NCI-H2107 treated with DMSO at 0.1 percent for 48 hours (cell line): ENCODE data around the gene ZDHHC24.
A peak's percentile ranks its signal among the peaks of the same experiment; 100 is the strongest.
"Not testable (repeated sequence)": the region's sequence is repeated elsewhere in the genome, so short reads cannot be mapped to it uniquely, and the experiment has no call there.

Experiments used
- DNase-seq: peaks from one replicate; lab custom pipeline; 2025; ENCODE audit not compliant: unreplicated experiment; lab: John Stamatoyannopoulos, UW

ZDHHC24 gene

DNA sequence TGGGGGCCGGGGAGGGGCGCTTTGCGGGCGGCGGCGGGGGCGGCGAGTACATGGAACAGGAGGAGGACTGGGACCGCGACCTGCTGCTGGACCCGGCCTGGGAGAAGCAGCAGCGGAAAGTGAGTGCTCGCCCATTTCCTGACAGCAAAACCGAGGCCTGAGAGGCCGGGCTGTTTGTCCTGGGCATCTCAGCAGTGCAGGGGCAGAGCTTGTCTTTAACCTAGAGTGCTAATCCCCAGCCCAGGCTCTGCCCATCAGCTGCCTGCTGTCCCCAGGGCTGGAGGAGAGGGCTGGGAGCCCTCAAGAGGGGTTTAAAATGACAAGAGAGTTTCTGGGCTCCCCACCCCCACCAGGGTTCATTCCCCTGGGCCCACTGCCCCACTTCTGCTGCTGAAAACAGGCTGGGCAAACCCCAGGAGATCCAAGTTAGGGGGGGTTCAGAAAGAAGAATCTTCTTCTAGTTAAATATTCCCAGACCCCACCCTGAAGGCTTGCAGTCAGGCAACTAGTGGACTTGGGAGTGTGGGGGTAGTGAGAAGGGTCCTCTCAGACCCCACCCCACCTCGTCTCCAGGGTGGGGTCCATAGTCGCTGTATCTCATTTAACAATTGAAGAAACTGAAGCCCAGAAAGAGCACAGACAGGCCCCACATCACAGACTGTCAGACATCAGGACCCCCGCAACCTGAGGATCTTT is 1.3 kb upstream of the ZDHHC24 start:
- DNase-seq, result no peak

DNA sequence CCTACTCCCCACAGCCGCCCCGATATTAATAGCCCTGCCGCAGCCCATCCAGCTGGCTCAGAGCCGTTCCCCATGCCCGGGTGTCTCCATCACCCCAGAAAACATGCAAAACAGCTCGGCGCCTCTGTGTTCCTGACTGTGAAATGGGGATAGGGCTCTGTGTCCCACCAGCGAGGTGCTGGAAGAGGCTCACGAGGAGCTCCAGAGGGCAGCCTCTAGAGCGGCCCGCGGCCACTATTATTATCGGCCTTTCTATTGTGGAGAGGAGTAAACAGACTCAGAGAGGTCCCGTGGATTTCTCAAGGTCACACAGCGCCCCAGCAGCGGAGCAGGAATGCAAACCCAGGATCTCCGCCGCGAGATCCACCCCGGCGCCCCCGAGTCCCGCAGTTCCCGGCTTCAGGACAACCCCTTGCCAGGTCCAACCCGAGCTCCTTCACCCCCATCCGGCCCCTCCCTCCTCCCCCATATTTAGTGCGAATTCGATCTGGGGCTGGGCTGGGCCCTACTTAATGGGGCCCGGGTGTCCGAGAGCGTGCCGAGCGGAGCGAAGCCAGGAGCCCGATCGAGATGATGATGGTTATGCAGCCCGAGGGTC is 619 bp upstream of the ZDHHC24 start, which contains the start of gene ACTN3:
TSS of gene ACTN3 (plus strand) at position 536 of the 598 bp plus-strand sequence. CDS start at position 571, 35 bp downstream.
- DNase-seq, result no peak

DNA sequence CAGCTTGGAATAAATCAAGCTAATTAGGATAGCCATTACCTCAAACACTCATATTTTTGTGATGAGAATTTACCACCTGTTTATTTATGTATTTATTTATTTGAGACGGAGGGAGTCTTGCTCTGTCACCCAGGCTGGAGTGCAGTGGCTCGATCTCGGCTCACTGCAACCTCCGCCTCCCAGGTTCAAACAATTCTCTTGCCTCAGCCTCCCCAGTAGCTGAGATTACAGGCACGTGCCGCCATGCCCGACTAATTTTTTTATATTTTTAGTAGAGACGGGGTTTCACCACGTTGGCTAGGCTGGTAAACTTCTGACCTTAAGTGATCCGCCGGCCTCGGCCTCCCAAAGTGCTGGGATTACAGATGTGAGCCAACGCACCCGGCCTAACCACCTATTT is 896 bp downstream of the ZDHHC24 start:
- DNase-seq, result not testable (repeated sequence)

DNA sequence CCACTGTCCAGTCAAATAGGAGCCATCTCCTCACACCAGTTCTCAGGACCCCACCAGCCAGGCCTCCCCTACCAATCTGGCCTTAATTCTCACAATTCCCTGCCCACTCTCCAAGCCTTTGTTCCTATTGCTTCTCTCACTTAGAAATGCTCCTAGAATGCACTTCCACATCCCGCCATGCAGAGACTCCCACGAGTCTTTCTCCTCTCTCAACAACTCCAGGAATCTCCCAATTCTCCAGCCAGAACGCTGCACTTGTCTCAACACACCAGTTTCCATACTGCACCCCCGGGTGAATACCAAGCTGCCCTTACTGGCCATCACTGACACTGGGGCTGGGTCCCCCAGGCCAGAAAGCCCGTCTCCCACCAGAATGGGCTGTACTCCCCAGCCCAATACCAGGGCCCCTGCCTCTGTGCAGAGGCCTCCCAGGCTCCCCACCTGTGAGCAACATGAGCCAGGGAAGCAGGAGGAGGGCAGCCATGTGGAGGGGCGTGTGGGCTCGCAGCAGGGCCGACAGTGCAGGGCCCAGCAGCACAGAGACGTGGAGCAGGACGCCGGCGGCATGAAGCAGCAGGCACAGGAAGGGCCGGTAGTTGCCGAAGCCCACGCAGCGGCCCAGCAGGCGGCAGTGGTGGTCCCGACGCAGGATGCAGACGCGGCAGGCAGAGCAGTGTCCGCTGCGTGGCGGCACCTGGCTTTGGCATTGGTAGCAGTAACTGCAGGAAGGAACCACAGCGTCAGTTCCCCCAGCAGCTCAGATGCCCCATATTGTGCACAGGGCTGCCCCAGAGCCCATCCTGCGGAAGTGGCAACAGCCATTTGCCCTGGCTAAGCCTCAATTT is 2.4 kb downstream of the ZDHHC24 start:
- DNase-seq, result no peak

DNA sequence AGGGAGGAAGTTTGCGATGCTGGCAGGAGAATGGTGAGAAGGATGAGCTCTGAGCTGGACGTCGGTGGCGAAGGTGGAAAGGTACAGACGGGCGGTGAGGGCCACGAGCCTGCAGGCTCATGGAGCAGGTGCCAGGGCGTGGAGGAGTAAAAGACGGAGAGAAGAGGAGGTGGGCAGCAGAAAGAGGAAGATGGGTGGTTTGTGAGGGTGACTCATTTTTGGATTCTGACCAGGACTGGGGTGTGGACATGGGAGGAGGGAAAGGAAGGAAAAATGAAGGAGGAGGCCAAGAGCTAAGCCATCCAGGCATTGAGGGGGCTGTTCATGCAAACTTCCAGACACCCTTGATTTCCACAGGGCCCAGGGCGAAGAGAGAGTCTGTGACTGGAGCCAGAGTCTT is 3.5 kb downstream of the ZDHHC24 start:
- no peak for DNase-seq

DNA sequence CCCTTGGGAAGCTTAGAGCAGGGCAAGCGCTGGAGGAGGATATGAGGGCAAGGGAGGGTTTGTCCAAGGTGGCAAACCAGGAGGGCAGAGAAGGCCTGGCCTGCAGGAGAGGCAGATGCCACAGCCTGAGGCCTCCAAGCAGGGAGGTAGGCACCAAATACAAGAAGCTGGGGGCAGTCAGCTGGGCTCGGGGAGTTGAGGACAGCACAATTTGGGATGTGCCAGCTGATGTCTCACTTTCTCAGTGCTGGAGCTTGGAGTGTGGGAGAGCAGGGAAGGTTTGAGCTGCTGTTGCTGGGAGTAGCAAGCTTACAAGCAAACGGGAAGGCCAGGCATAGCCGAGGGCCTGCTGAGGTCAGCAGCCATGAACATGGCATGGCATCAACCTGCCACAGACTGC is 4.0 kb downstream of the ZDHHC24 start:
- DNase-seq, result no peak

DNA sequence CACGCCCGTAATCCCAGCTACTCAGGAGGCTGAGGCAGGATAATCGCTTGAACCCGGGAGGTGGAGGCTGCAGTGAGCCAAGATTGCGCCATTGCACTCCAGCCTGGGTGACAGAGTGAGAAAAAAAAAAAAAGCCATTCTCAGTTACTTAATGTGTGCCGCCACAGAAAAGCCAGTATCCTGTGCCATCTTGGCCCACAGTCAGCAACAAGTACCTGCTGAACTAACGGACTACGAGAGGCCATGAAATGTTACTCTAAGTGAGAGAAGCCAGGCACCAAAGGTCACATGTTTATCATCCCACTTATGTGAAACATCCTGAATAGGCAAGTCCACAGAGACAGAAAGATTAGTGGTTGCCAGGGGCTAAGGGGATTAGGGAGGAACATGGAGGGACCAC is 5.2 kb downstream of the ZDHHC24 start:
- not testable (repeated sequence) for DNase-seq

DNA sequence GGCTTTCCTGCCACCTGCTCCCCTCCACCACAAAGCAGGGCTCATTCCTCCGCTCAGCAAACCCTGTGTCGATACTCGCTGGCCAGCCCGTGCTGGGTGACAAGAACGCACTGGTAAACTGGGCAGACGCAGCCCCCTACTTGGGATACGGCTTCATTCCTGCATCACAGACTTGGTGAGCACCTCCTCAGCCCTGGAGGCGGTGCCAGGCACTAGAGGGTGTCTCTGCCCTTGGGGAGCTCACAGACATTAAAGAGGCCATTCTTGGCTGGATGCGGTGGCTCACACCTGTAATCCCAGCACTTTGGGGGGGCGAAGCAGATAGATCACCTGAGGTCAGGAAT is 6.0 kb downstream of the ZDHHC24 start:
- DNase-seq, result no peak

DNA sequence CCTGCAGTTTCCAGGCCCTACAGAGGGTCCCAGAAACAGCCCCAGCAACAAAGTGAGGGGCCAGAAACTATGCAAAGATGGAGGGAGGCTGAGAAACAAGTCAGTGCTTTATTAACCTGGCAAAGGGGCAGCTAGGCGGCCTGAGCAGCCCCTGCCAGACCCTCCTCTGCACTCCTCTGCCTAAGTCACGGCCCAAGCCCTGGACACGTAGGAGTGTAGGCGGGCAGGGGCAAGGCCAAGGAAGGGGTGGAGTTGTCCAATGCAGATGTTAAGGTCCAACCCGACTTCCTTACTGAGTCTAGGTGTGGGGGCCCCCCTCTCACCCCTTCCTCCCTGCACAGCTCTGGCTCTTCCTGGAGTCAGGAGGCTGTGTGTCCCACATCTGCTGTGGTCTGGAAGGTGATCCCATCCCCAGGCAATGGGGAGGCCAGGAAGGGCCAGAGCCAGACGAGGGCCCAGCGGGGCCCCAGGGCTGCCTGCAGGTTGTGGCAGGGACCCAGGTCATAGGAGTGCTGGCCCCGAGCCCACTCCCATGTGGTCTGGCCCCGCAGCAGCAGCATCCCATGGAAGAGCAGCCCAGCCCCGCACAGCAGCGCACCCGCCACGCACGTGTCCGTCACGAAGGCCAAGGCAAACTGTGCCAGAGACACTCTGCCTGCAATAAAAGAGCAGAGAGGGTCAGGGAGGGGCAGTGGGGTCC is 6.5 kb downstream of the ZDHHC24 start:
- DNase-seq, result no peak

DNA sequence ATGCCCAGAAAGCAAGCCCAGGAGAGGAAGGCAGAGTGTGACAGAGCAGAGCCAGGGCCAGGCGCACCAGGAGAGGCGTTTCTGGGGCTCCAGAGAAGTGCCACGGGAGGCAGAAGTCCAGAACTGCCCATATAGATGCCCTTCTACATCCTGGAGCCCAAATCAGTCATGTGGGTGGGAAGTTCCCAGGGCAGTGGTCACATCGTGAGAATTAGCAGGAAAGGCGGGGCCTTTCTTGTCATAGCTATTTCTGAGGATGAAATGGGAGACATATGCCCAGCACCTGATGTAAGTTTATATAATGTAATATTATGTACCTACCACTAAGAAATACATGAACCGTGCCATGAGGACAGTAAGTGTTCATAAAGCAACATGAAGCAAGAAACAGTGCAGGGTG is 13.1 kb downstream of the ZDHHC24 start:
- no peak for DNase-seq

DNA sequence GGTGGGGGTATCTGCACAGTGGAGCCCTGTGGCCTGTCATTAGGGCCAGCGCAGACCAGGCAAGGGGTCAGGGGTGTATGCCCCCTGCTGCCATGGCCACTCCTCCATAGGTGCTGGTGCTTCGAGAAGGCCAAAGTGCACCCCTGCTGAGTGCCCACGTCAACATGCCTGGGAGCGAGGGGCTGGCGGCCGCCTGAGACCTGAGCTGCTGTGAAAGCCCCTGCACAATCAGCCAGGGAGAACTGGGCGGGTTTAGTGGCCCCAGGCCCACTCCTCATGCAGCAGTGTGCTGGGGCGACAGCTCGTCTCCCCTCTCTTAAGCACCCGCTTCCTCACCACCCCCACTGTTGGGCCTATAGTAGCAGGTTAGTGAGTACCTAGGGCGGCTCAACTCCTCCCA is 14.0 kb downstream of the ZDHHC24 start:
- no peak for DNase-seq

DNA sequence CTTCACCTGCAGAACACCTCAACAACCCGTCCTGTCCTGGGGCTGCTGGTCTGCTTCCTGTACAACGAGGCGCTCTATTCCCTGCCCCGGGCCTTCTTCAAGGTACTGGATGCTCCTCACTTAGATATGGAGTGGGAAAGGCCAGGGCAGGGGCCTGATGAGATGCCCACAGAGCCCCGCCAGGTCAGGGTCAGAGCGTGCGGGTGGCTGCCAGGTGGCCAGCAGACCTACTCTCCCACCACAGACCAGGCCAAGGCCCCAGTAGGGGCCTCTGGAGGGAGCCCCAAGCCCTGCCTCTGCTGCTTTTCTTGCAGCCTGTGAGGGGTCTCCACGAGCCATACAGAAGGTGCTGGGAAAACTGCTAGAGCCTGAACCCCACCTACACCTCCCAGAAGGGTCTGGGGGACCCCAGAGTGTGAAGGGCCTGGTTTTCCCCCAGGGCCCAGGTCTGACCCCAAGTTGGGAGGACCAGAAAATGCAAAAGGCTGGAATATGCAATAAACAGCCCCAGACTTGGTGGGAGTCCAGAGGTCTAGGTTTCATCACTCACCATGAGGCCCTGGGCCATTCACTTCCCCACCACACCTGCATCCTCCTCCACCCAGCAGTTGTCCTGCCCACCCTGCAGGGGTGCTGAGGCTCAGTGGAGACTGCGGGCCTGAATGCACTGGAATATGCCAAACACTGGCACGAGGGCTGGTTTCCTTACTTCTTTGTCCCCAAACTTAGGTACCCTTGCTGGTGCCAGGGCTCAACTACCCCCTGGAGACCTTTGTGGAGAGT is 14.7 kb downstream of the ZDHHC24 start:
- DNase-seq, result no peak

DNA sequence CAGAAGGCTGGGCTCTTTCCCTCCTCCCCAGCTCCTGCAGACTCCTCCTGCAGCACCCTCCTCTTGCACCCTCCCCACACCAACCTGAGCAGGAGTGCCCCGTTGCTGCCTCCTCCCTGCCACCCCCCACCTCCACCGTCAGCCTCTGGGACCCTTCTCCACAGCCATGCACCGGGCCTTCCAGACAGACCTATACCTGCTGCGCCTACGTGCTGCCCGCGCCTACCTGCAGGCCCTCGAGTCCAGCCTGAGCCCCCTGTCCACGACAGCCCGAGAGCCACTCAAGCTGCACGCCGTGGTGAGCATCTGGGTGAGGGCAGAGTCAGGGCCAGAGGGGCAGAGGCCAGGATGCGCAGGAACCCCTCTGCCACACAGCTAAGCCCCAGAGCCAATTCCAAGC is 16.2 kb downstream of the ZDHHC24 start:
- DNase-seq, result no peak

DNA sequence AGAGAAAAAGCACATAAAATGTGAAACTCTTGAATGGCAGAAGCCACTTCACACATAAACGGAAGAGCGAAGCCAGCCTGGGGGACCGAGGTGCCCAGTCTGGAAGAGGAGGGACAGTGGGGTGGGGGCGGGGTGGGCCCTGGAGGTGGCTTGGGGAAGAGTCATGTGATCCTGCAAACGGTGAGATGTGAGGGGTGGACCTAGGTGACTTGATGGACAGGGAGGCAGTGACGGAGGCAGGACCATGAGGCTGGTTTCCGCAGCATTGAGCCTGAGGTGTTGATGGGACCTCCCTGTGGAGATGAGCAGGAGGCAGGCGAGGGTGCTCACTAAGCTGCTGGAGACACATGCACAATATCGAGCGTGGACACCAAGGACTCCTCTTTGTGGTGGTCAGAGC is 16.8 kb downstream of the ZDHHC24 start:
- no peak for DNase-seq

DNA sequence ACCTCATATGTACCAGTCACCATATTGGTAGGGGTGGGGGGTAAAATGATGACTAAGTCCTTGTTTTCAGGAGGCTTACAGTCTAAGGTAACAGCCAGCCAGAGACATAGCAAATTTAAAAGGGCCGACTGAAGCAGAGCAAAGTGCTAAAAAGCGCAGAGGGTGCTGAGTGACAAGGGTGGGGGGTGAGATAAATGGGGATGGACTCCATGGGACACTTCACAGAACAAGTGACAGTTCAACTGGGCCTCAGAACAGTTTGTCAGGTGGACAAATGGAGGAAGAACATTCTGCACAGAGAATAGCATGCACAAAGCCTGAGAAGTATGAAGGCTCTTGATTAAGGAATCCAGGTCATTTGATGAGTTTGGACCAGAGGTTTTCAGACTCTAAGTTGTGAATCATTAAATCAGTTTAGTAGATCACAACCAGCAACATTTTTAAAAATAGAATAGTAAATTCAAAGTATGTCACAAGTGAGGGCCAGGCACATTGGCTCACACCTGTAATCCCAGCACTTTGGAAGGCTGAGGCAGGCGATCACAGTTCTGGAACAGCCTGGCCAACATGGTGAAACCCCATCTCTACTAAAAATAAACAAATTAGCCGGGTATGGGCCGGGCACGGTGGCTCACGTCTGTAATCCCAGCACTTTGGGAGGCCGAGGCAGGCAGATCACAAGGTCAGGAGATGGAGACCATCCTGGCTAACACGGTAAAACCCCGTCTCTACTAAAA is 21.4 kb downstream of the ZDHHC24 start:
- DNase-seq, result no peak

DNA sequence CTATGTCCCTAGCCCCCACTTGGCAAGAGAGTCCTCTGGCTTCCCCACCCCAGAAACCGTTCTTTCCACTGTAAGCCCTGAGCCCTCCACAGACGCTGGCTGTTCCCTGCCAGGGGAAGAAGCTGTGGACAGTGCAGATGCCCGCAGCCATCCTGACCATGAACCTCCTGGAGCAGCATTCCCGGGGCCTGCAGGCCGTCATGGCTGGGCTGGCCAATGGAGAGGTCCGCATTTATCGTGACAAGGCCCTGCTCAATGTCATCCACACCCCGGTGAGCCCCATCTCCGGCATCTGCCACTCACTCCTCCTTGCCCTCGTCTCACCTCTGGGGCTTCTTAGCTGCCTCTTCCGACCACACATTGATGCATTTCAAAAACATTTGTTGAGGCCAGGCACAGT is 22.2 kb downstream of the ZDHHC24 start:
- no peak for DNase-seq

DNA sequence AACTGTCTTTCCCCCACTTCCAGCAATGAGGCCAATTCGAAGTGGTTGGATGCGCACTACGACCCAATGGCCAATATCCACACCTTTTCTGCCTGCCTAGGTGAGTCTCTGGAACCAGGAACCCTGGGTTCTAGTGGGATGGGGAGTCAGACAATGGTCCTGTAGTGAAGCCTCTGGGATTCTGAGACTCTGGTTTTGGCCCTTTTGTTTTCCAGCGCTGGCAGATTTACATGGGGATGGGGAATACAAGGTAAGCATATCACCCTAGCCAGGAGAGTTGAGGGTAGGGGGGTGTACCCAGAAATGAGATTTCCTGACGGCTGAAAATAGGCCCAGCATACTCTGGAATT is 34.9 kb downstream of the ZDHHC24 start:
- no peak for DNase-seq

DNA sequence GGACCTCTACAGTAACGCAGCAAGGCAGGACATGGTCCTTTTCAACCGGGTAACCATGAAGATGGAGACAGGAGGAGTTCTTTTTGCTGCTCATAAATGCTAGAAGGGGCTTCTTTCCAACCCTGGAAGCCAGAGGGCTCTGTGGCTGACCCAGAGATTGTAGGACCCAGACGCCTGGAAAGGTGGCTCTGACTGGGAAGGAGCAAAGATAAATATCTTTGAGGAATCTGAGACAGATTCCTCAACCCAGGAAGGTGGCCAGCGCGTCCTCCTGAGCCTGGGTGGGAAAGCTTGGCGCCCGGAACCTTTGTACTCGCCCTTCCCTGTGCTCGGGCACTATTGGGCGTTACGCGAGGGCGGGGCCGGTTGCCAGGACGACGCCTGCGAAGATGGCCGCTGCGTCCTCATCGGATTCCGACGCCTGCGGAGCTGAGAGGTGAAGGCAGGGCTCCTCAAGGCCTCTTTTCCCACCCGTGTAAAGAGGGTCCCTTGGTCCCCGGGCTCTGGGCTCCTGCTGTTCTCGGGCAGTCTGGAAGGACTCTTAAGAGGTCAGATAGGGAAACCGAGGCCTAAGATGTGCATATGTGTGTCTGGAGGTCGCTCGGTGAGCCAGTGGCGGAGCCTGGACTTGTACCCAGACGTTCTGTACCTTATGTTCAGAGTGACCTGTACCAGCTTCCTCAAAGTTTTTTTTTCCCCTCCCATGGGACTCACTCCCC is 35.4 kb downstream of the ZDHHC24 start, which contains the start of gene BBS1:
TSS of gene BBS1 (plus strand) at position 365 of the 719 bp plus-strand sequence. CDS start at position 390, 25 bp downstream.
- peak; percentile 37 for DNase-seq

DNA sequence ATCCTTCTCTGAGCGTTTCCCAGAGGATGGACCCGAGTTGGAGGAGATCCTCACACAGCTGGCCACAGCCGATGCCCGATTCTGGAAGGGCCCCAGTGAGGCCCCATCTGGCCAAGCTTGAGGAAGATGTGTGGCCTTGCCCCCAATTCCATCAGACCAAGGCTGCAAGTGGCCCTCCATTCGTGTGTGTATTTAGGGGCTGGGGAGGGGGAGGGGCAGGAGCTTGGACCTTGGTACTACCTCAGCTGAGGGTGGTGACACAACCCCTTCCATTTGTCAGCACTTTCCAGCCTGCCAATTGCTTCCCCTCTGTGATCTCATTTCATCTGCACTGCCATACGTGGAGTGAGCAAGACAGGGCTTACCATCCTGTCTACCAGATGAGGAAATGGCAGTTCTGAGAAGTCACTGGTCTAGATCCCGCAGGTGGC is 36.7 kb downstream of the ZDHHC24 start:
- DNase-seq, result no peak
